HCT116 (cell line): ENCODE measurements around the gene CCDC195. TPM values are rescaled to one million over a fixed set of nuclear protein-coding genes. Genes with fewer than 3 reads are reported as not detected.

Experiments
- ATAC-seq: fragments of 200-7000 bp; cut with Tn5 transposase; 2 replicates; pipeline ENCODE4 v1.9.1; 2020; ENCODE audit warnings: mild to moderate bottlenecking, moderate library complexity
- BruUV-seq: library from RNA; stranded (reverse); fragments of 400-500 nt; replicated peaks from 2 replicates; lab custom pipeline; 2021; lab: Mats Ljungman, UMichigan
- CTCF ChIA-PET: fragments of 300-600 bp; sonication (Branson Sonifier 250); formaldehyde crosslinking; loops from one replicate; lab custom pipeline; 2021; ENCODE audit warnings: antibody characterized with exemption; lab: Charles Lee
- POLR2A ChIA-PET: fragments of 300-600, 350-600 bp; sonication (Branson Sonifier 250); formaldehyde crosslinking; loops from one replicate; lab custom pipeline; 2021; ENCODE audit warnings: antibody characterized with exemption; lab: Charles Lee
- RAD21 ChIA-PET, 2 experiments: fragments of 300-600 bp; sonication (Branson Sonifier 250); formaldehyde crosslinking; loops; one replicate each; lab custom pipeline; 2023; ENCODE audit warnings: low total read pairs in 2 of 2; ENCODE audit not compliant: uncharacterized antibody in 2 of 2, unreplicated experiment in 2 of 2, low non-redundant PET in 1 of 2; lab: Charles Lee
- DNase-seq: peaks from one replicate; pipeline ENCODE4 v3.0.0-alpha.2; 2010; ENCODE audit warnings: low read depth, low spot score
- H2AFZ ChIP-seq: fragments of 200-600 bp; shearing (Covaris generic), sonication (generic); 2 replicates; pipeline ENCODE4 v1.6.1; 2017; ENCODE audit warnings: low read depth, mixed run types, mixed read lengths, antibody characterized with exemption, low read length; ENCODE audit not compliant: poor library complexity, severe bottlenecking
- H3K27ac ChIP-seq: 2 replicates; pipeline ENCODE4 v1.5.1; 2012; ENCODE audit warnings: low read depth, low read length
- H3K27me3 ChIP-seq: fragments of 200-600 bp; sonication (generic); 2 replicates; pipeline ENCODE4 v1.6.1; 2016; ENCODE audit warnings: mixed run types, low read length, mixed read lengths; ENCODE audit not compliant: insufficient read depth
- H3K36me3 ChIP-seq, 2 experiments: fragments of 200-500 bp in 1 of 2; fragments of 200-600 bp in 1 of 2; sonication (Bioruptor generic) in 1 of 2; sonication (generic) in 1 of 2; 2 replicates each; pipeline versions ENCODE4 v1.5.1 to v1.6.1; 2014 to 2016; ENCODE audit warnings: low read length in 2 of 2, inconsistent platforms in 1 of 2, mixed read lengths in 1 of 2, mixed run types in 1 of 2; ENCODE audit not compliant: insufficient read depth in 2 of 2, control insufficient read depth in 1 of 2
- H3K4me1 ChIP-seq, 2 experiments: fragments of 200-600 bp in 1 of 2; sonication (generic) in 1 of 2; 2 replicates each; pipeline versions ENCODE4 v1.5.1 to v1.6.1; 2012 to 2017; ENCODE audit warnings: low read length in 2 of 2, inconsistent platforms in 1 of 2, mild to moderate bottlenecking in 1 of 2, mixed read lengths in 1 of 2, mixed run types in 1 of 2, moderate library complexity in 1 of 2; ENCODE audit not compliant: insufficient read depth in 2 of 2, control insufficient read depth in 1 of 2
- H3K4me2 ChIP-seq: fragments of 200-600 bp; sonication (generic); 2 replicates; pipeline ENCODE4 v1.6.1; 2017; ENCODE audit warnings: mixed run types, low read length, mixed read lengths
- H3K4me3 ChIP-seq, 2 experiments: fragments of 200-600 bp in 1 of 2; sonication (generic) in 1 of 2; replicated peaks in 1 of 2; 2 replicates each; pipeline ENCODE4 v1.5.1; 2011 to 2016; ENCODE audit warnings: low read length in 2 of 2, control low read depth in 1 of 2, low read depth in 1 of 2, mild to moderate bottlenecking in 1 of 2, mixed read lengths in 1 of 2, mixed run types in 1 of 2
- H3K79me2 ChIP-seq: fragments of 200-600 bp; sonication (generic); 2 replicates; pipeline ENCODE4 v1.6.1; 2017; ENCODE audit warnings: mild to moderate bottlenecking, mixed run types, low read length, moderate library complexity, mixed read lengths; ENCODE audit not compliant: insufficient read depth
- H3K9ac ChIP-seq: fragments of 200-600 bp; sonication (generic); 2 replicates; pipeline ENCODE4 v1.6.1; 2016; ENCODE audit warnings: low read length, mixed read lengths
- H3K9me2 ChIP-seq: fragments of 200-600 bp; sonication (generic), shearing (Covaris generic); 2 replicates; pipeline ENCODE4 v1.6.1; 2017; ENCODE audit warnings: mixed run types, mild to moderate bottlenecking, moderate library complexity; ENCODE audit not compliant: insufficient read depth
- H3K9me3 ChIP-seq, 2 experiments: fragments of 200-500 bp in 1 of 2; fragments of 200-600 bp in 1 of 2; sonication (Bioruptor generic) in 1 of 2; sonication (generic) in 1 of 2; 2 replicates each; pipeline ENCODE4 v1.6.1; 2014 to 2017; ENCODE audit warnings: low read length in 2 of 2, mixed read lengths in 2 of 2, inconsistent platforms in 1 of 2, low read depth in 1 of 2, mild to moderate bottlenecking in 1 of 2, mixed run types in 1 of 2, moderate library complexity in 1 of 2; ENCODE audit not compliant: control insufficient read depth in 1 of 2, insufficient read depth in 1 of 2
- H4K20me1 ChIP-seq: fragments of 200-600 bp; sonication (generic), shearing (Covaris generic); 2 replicates; pipeline ENCODE4 v1.6.1; 2017; ENCODE audit warnings: mixed run types, mild to moderate bottlenecking, moderate library complexity; ENCODE audit not compliant: insufficient read depth
- ATF3 ChIP-seq: IDR thresholded peaks from 2 replicates; pipeline ENCODE4 v1.6.1; 2012
- CBX3 ChIP-seq: IDR thresholded peaks from 2 replicates; pipeline ENCODE4 v1.6.1; 2012; ENCODE audit warnings: low read depth
- CEBPB ChIP-seq: IDR thresholded peaks from 2 replicates; pipeline ENCODE4 v1.6.1; 2012; ENCODE audit warnings: low read depth
- CTCF ChIP-seq, 3 experiments: fragments of 200-600 bp in 1 of 3; sonication (generic) in 1 of 3; IDR thresholded peaks in 2 of 3; conservative IDR thresholded peaks in 1 of 3; 2 replicates each; pipeline ENCODE4 v1.5.1; 2012 to 2017; ENCODE audit warnings: low read depth in 2 of 3, low read length in 2 of 3, antibody characterized with exemption in 1 of 3, borderline replicate concordance in 1 of 3, control low read depth in 1 of 3, mild to moderate bottlenecking in 1 of 3, mixed read lengths in 1 of 3, mixed run types in 1 of 3, moderate library complexity in 1 of 3; ENCODE audit not compliant: insufficient read depth in 1 of 3
- ELF1 ChIP-seq: IDR thresholded peaks from 2 replicates; pipeline ENCODE4 v1.6.1; 2012; ENCODE audit warnings: low read depth, borderline replicate concordance
- EZH2 ChIP-seq: fragments of 200-600 bp; sonication (generic); IDR thresholded peaks from 2 replicates; pipeline ENCODE4 v1.6.1; 2017; ENCODE audit warnings: antibody characterized with exemption, mixed run types
- EZH2phosphoT487 ChIP-seq: fragments of 200-600 bp; IDR thresholded peaks from 2 replicates; pipeline ENCODE4 v1.6.1; 2018; ENCODE audit warnings: antibody characterized with exemption, borderline replicate concordance
- MAX ChIP-seq: IDR thresholded peaks from 2 replicates; pipeline ENCODE4 v1.6.1; 2012
- POLR2A ChIP-seq: IDR thresholded peaks from 2 replicates; pipeline ENCODE4 v1.7.0; 2011; ENCODE audit warnings: borderline replicate concordance; ENCODE audit not compliant: insufficient read depth, insufficient read length; ENCODE audit errors: extremely low read depth
- POLR2AphosphoS5 ChIP-seq: IDR thresholded peaks from 2 replicates; pipeline ENCODE4 v1.6.1; 2011; ENCODE audit warnings: mild to moderate bottlenecking, low read depth, low read length, moderate library complexity
- RAD21 ChIP-seq: IDR thresholded peaks from 2 replicates; pipeline ENCODE4 v1.6.1; 2012; ENCODE audit warnings: low read depth, mild to moderate bottlenecking
- SIN3A ChIP-seq: IDR thresholded peaks from 2 replicates; pipeline ENCODE4 v1.6.1; 2012; ENCODE audit warnings: low read depth
- SP1 ChIP-seq: IDR thresholded peaks from 2 replicates; pipeline ENCODE4 v1.6.1; 2012; ENCODE audit warnings: low read depth
- TCF7L2 ChIP-seq: IDR thresholded peaks from 2 replicates; pipeline ENCODE4 v1.7.0; 2011; ENCODE audit warnings: borderline replicate concordance, inconsistent platforms; ENCODE audit not compliant: insufficient read depth, insufficient read length; ENCODE audit errors: extremely low read depth
- ZFX ChIP-seq: fragments of 450-650 bp; IDR thresholded peaks from 2 replicates; pipeline ENCODE4 v1.6.1; 2017
- intact Hi-C: fragments of 100-400 bp; cut with micrococcal nuclease; formaldehyde crosslinking; loops from 2 replicates; pipeline ENCODE4 v1.10.0; 2022
- total RNA-seq: library from RNA; stranded (reverse); gene quantifications from one replicate; pipeline ENCODE4 v1.2.1, GENCODE V29; 2021; ENCODE audit not compliant: unreplicated experiment

CCDC195 gene
- total RNA-seq, 1 experiment from 2014 or later: not detected

GRCh38 chr2:224691563-224691962 is 24.6 kb downstream of the CCDC195 start:
- H3K27ac ChIP-seq: no peak overlapping the region
- H3K4me1 ChIP-seq: no peaks in the 10 kb centered on the region
- H2AFZ ChIP-seq: no peak overlapping the region
- RAD21 ChIA-PET: no interaction called here
- BruUV-seq: no TSS peak
- no peaks in the 10 kb centered on the region for H3K27me3 ChIP-seq
- H4K20me1 ChIP-seq: no peaks in the 10 kb centered on the region
- POLR2A ChIA-PET: no interaction called here
- no peak overlapping the region for H3K4me2 ChIP-seq
- H3K9me2 ChIP-seq: no peaks in the 10 kb centered on the region
- H3K9ac ChIP-seq: no peak overlapping the region
- H3K36me3 ChIP-seq: no peaks in the 10 kb centered on the region
- no peaks in the 10 kb centered on the region for H3K79me2 ChIP-seq
- CTCF ChIA-PET: no interaction called here
- H3K9me3 ChIP-seq: no peaks in the 10 kb centered on the region
- no peak for ATAC-seq
- DNase-seq: no peak
- TF ChIP-seq CEBPB (no peak), ELF1 (no peak), ATF3 (no peak), POLR2AphosphoS5 (no peak), SP1 (no peak), TCF7L2 (no peak), ZFX (no peak), EZH2 (no peak), SIN3A (no peak), RAD21 (no peak), EZH2phosphoT487 (no peak), MAX (no peak), CBX3 (no peak), CTCF (IDR thresholded peaks at IDR 0.05 in 2 of 3, conservative IDR thresholded peaks at IDR 0.05 in 1 of 3; ENCODE audit: borderline replicate concordance in 1 of 3, insufficient read depth in 1 of 3, low read depth in 2 of 3, low read length in 2 of 3) (no peak), POLR2A (no peak)
- intact Hi-C loops: no loop called here
- no peak overlapping the region for H3K4me3 ChIP-seq
